ENCODE results near the gene GRM3.
A peak's percentile ranks its signal among the peaks of the same experiment; 100 is the strongest.

Gene GRM3

DNA sequence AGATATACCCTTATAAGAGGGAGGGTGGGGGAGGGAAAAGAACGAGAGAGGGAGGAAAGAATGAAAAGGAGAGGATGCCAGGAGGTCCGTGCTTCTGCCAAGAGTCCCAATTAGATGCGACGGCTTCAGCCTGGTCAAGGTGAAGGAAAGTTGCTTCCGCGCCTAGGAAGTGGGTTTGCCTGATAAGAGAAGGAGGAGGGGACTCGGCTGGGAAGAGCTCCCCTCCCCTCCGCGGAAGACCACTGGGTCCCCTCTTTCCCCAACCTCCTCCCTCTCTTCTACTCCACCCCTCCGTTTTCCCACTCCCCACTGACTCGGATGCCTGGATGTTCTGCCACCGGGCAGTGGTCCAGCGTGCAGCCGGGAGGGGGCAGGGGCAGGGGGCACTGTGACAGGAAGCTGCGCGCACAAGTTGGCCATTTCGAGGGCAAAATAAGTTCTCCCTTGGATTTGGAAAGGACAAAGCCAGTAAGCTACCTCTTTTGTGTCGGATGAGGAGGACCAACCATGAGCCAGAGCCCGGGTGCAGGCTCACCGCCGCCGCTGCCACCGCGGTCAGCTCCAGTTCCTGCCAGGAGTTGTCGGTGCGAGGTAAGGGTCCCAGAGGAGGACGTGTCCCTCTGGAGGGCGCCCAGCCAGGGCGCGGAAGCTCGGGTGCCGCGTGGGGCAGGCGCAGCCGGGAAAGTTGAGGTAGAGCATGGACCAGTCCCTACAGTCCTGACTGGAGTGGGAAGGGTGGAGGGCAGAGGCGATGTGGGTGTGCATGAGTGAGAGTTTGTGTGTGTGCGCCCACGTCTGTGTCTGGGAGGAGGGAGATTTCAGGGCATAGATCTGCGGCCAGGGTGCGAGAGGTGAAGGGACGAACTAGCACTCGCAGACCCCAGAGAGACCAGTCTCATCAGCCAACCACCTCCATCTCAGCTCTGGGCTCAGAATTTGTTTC lies 844 bp downstream of the GRM3 start:
- no peak for DNase-seq
- Histone ChIP-seq H3K36me3 (replicated peaks) (no peaks in the 10 kb centered on the region), H3K27ac (no peak overlapping the region), H3K4me3 (ENCODE audit: low read depth, low read length) (peak overlapping the region; percentile 7), H3K27me3 (replicated peaks) (peaks cover 20% of the 10 kb centered on the region)
- no peak for TF ChIP-seq CTCF (IDR thresholded peaks at IDR 0.05; ENCODE audit: low read depth, low read length, missing control alignments)
- in situ Hi-C loops (cut with HindIII; ENCODE audit: low pct_ligation_motif_present, low sequenced_read_pairs), result no loop called here

DNA sequence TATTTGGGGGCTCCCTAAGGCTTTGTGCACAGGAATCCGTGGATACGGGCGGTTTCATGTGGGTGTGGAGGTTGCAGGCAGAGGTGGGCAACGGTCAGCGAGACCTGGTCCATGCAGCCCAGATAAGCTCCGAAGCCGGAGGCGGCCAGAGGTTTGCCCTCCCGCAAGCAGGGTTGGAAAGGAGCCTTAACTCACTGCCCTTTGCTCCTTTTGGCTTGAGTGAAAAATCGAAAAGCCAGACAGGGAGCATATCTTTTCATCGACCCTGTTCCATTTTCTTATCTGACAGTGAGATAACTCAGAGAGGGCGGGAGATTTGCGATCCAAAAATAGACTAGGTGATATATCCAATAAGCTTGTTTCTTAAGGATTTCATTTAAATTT lies 1.5 kb downstream of the GRM3 start:
- Histone ChIP-seq H3K4me3 (ENCODE audit: low read depth, low read length) (no peak overlapping the region), H3K27me3 (replicated peaks) (peaks cover 20% of the 10 kb centered on the region), H3K27ac (no peak overlapping the region), H3K36me3 (replicated peaks) (no peaks in the 10 kb centered on the region)
- DNase-seq, result no peak
- in situ Hi-C loops (cut with HindIII; ENCODE audit: low pct_ligation_motif_present, low sequenced_read_pairs), result no loop called here
- TF ChIP-seq CTCF (IDR thresholded peaks at IDR 0.05; ENCODE audit: low read depth, low read length, missing control alignments), result no peak

DNA sequence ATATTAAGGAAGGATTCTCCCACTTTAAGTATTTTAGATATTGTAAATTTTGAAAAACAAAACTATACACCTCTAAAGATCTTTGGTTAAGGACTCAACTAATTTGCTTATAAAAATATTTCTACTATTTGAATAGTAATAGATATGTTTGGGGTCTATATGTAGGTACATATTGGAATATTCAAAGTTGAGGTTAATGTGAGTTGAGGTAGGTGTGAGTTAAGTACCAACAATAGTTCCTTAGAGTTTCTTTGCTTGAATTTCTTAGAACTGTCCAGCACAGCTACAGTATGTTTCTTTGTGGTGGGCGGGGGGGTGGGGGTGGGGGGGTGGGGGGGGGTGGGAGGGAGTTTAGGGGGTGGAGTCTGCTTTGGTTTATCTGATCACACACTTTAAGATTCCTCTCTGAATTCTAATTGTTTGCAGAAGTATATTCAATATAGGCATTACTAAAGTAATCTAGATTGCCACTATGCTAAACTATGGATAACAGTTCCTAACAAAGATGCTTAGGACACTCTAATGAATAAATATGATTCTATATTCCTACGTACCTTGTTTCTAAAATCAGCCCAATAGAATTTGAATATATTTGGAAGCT lies 2.1 kb downstream of the GRM3 start:
- Histone ChIP-seq H3K36me3 (replicated peaks) (no peaks in the 10 kb centered on the region), H3K27me3 (replicated peaks) (peaks cover 20% of the 10 kb centered on the region), H3K4me3 (ENCODE audit: low read depth, low read length) (no peak overlapping the region), H3K27ac (no peak overlapping the region)
- no peak for TF ChIP-seq CTCF (IDR thresholded peaks at IDR 0.05; ENCODE audit: low read depth, low read length, missing control alignments)
- no peak for DNase-seq
- in situ Hi-C loops (cut with HindIII; ENCODE audit: low pct_ligation_motif_present, low sequenced_read_pairs), result no loop called here

- TF ChIP-seq CTCF (IDR thresholded peaks at IDR 0.05; ENCODE audit: low read depth, low read length, missing control alignments), result no peak
- no peak for DNase-seq
- H3K4me3 ChIP-seq (ENCODE audit: low read depth, low read length), result no peak overlapping the region
- no peak overlapping the region for H3K27ac ChIP-seq
- in situ Hi-C loops (cut with HindIII; ENCODE audit: low pct_ligation_motif_present, low sequenced_read_pairs), result no loop called here
- H3K36me3 ChIP-seq (replicated peaks), result no peaks in the 10 kb centered on the region
- H3K27me3 ChIP-seq (replicated peaks), result peaks cover 18% of the 10 kb centered on the region
These were observed 3.8 kb downstream of the GRM3 start for GRCh38 chr7:86647385-86648094.

GRCh38 chr7:86648169-86648568 lies 4.5 kb downstream of the GRM3 start:
- Histone ChIP-seq H3K27me3 (replicated peaks) (peaks cover 18% of the 10 kb centered on the region), H3K27ac (no peak overlapping the region), H3K4me3 (ENCODE audit: low read depth, low read length) (no peak overlapping the region), H3K36me3 (replicated peaks) (no peaks in the 10 kb centered on the region)
- no peak for TF ChIP-seq CTCF (IDR thresholded peaks at IDR 0.05; ENCODE audit: low read depth, low read length, missing control alignments)
- no peak for DNase-seq
- in situ Hi-C loops (cut with HindIII; ENCODE audit: low pct_ligation_motif_present, low sequenced_read_pairs), result no loop called here

Measured in brain microvascular endothelial cell (primary cell).